ENCODE data around the gene ISX. TPM values are rescaled to one million over a fixed set of nuclear protein-coding genes. Genes with fewer than 3 reads are reported as not detected.
A peak's percentile ranks its signal among the peaks of the same experiment; 100 is the strongest.
"Not testable (repeated sequence)": the region's sequence is repeated elsewhere in the genome, so short reads cannot be mapped to it uniquely, and the experiment has no call there.

Gene ISX
- polyA plus RNA-seq (2012; ENCODE audit: missing spikeins), result 0.61 TPM

DNA sequence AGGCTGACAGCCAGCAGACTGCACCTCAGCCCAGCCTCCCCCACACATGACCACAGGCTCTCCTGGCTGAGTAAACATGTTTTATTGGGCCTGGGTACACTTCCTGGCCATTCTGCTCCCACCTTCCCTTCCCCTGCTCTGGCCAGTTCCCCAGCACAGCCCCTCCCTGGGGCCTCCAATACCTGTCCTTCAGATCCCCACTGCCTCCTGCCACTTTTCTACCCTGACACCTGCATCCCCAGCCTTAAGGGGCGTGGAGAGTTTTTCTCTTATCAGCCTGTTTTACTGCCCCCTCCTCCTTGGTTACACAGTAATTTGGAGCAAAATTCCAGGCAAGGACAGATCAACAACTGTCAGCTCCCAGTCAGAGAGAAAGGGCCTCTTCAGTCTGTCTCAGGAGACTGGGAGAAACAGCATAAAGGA lies at the start of gene ISX:
Gene ISX (plus strand): TSS at position 363 of the 423 bp plus-strand sequence. CDS start 930 bp downstream, outside the sequence.
- FAIRE-seq (no peak), DNase-seq (ENCODE audit: insufficient read length) (no peak)
- TF ChIP-seq POLR2AphosphoS5 (IDR thresholded peaks at IDR 0.05; ENCODE audit: low read depth, low read length) (no peak), TAF1 (IDR thresholded peaks at IDR 0.05; ENCODE audit: borderline replicate concordance, low read depth, low read length) (no peak), POLR2A (IDR thresholded peaks at IDR 0.05; ENCODE audit: low read depth, low read length) (no peak)

- FAIRE-seq (no peak), DNase-seq (ENCODE audit: insufficient read length) (no peak)
- TF ChIP-seq POLR2A (IDR thresholded peaks at IDR 0.05; ENCODE audit: low read depth, low read length) (no peak), POLR2AphosphoS5 (IDR thresholded peaks at IDR 0.05; ENCODE audit: low read depth, low read length) (no peak)
Observed at GRCh38 chr22:35016909-35017308, 49.0 kb upstream of the ISX start.

GRCh38 chr22:35018995-35019394 lies 47.0 kb upstream of the ISX start:
- no peak for FAIRE-seq
- no peak for DNase-seq (ENCODE audit: insufficient read length)

DNA sequence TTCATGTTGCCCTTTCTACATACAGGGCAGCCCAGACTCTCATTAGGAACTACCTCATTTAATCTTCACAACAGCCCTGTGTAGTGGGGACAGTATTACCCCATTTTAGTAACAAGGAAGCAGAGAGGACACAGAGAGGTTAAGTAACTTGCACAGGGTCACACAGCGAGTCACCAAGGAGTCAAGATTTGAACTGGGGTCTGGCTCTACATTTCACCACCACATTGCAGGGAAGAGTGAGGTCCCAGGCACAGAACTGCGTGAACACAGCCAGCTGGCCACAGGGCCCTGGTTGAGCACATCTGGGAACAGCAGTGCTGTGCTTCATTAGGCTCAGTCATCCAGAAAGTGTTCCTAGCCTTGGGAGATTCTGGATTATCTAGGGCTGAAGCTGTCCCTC lies 45.4 kb upstream of the ISX start:
- TF ChIP-seq POLR2A (IDR thresholded peaks at IDR 0.05; ENCODE audit: low read depth, low read length), result no peak
- TF ChIP-seq TAF1 (IDR thresholded peaks at IDR 0.05; ENCODE audit: borderline replicate concordance, low read depth, low read length), result no peak
- TF ChIP-seq POLR2AphosphoS5 (IDR thresholded peaks at IDR 0.05; ENCODE audit: low read depth, low read length), result no peak
- FAIRE-seq (no peak), DNase-seq (ENCODE audit: insufficient read length) (no peak)

More at GRCh38 chr22:35018995-35019394, 47.0 kb upstream of the ISX start:
- no peak for TF ChIP-seq POLR2A (IDR thresholded peaks at IDR 0.05; ENCODE audit: low read depth, low read length)
- no peak for TF ChIP-seq TAF1 (IDR thresholded peaks at IDR 0.05; ENCODE audit: borderline replicate concordance, low read depth, low read length)
- TF ChIP-seq POLR2AphosphoS5 (IDR thresholded peaks at IDR 0.05; ENCODE audit: low read depth, low read length), result no peak

- FAIRE-seq (no peak), DNase-seq (ENCODE audit: insufficient read length) (no peak)
Observed at GRCh38 chr22:35021161-35021560, 44.8 kb upstream of the ISX start.

DNA sequence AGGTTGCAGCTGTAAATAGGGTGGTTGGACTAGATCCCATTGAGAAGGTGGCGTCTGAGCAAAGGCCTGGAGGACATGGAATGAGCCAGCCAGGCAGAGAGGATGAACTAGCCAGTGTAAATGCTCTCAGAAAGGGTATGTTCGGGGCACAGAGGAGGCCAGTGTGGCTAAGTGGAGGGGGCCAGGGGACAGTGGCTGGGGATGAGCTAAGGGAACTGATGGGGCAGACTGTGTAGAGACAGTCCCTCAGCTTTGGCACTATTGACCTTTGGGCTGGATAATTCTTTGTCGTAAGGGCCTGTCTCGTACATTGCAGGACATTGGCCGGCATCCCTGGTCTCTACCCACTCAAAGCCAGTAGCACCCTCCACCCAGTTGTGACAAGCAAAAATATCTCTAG lies 43.7 kb upstream of the ISX start:
- DNase-seq (ENCODE audit: insufficient read length) (no peak), FAIRE-seq (no peak)
- TF ChIP-seq POLR2AphosphoS5 (IDR thresholded peaks at IDR 0.05; ENCODE audit: low read depth, low read length), result no peak
- TF ChIP-seq POLR2A (IDR thresholded peaks at IDR 0.05; ENCODE audit: low read depth, low read length), result no peak
- TF ChIP-seq TAF1 (IDR thresholded peaks at IDR 0.05; ENCODE audit: borderline replicate concordance, low read depth, low read length), result no peak

More at GRCh38 chr22:35021161-35021560, 44.8 kb upstream of the ISX start:
- TF ChIP-seq TAF1 (IDR thresholded peaks at IDR 0.05; ENCODE audit: borderline replicate concordance, low read depth, low read length) (no peak), POLR2AphosphoS5 (IDR thresholded peaks at IDR 0.05; ENCODE audit: low read depth, low read length) (no peak), POLR2A (IDR thresholded peaks at IDR 0.05; ENCODE audit: low read depth, low read length) (no peak)

- TF ChIP-seq POLR2A (IDR thresholded peaks at IDR 0.05; ENCODE audit: low read depth, low read length) (no peak), TAF1 (IDR thresholded peaks at IDR 0.05; ENCODE audit: borderline replicate concordance, low read depth, low read length) (no peak), POLR2AphosphoS5 (IDR thresholded peaks at IDR 0.05; ENCODE audit: low read depth, low read length) (no peak)
- DNase-seq (ENCODE audit: insufficient read length), result peak; percentile 72
- peak; percentile 88 for FAIRE-seq
Observed at GRCh38 chr22:35023692-35024363, 42.1 kb upstream of the ISX start.

DNA sequence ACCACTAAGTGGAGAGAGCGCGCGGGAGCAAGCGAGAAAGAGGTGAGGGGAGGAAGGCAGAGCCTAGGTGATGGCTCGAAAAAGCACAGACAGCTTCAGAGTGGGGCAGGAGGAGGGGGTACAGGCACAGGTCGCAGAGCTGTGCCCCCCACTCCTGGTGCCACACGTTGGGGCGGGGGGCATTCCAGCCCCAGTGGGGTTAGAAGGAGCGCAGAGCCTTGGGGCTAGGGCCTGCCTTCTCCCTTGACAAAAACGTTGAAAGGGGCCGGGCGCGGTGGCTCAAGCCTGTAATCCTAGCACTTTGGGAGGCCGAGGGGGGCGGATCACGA lies 41.6 kb upstream of the ISX start:
- peak; percentile 29 for DNase-seq (ENCODE audit: insufficient read length)
- FAIRE-seq, result no peak
- TF ChIP-seq TAF1 (IDR thresholded peaks at IDR 0.05; ENCODE audit: borderline replicate concordance, low read depth, low read length) (no peak), POLR2A (IDR thresholded peaks at IDR 0.05; ENCODE audit: low read depth, low read length) (no peak), POLR2AphosphoS5 (IDR thresholded peaks at IDR 0.05; ENCODE audit: low read depth, low read length) (no peak)

- FAIRE-seq, result not testable (repeated sequence)
Observed at GRCh38 chr22:35030112-35030511, 35.8 kb upstream of the ISX start.

GRCh38 chr22:35032571-35032970 lies 33.4 kb upstream of the ISX start:
- TF ChIP-seq POLR2A (IDR thresholded peaks at IDR 0.05; ENCODE audit: low read depth, low read length) (no peak), POLR2AphosphoS5 (IDR thresholded peaks at IDR 0.05; ENCODE audit: low read depth, low read length) (no peak), TAF1 (IDR thresholded peaks at IDR 0.05; ENCODE audit: borderline replicate concordance, low read depth, low read length) (no peak)
- no peak for FAIRE-seq
- DNase-seq (ENCODE audit: insufficient read length), result no peak

More at GRCh38 chr22:35030112-35030511, 35.8 kb upstream of the ISX start:
- DNase-seq (ENCODE audit: insufficient read length), result not testable (repeated sequence)

DNA sequence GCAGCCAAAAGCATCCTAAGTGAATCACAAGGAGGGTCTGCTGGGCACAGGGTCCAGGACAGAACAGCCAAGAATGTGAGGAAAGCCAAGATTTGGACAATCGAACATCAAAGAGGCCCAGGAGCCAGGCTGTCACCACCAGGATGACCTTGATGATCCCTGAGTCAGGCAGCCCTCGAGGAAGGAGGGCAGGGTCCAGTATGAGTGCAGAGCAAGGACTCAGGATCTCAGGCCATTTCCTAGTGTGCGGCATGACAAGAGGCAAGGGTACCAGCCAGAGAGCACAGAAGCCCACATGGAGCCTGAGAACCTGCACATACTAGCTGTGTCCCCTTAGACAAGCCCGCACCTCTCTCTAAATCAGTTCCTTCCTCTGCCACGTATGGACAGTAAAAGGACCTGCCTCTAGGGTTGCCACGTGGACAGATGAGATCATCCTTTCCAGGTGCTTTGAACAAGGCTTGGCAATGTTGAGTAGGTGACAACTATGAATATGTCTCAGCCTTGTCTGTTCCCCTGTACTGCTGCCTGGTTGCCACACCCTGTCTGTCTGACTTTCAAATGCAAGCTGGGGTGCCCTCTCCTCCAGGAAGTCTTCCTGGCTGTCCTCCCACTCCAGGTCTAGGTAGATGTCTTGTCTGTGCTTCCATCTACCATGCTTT lies 32.2 kb upstream of the ISX start:
- FAIRE-seq (no peak), DNase-seq (ENCODE audit: insufficient read length) (no peak)
- TF ChIP-seq POLR2AphosphoS5 (IDR thresholded peaks at IDR 0.05; ENCODE audit: low read depth, low read length) (no peak), TAF1 (IDR thresholded peaks at IDR 0.05; ENCODE audit: borderline replicate concordance, low read depth, low read length) (no peak), POLR2A (IDR thresholded peaks at IDR 0.05; ENCODE audit: low read depth, low read length) (no peak)

- DNase-seq (ENCODE audit: insufficient read length) (no peak), FAIRE-seq (no peak)
- TF ChIP-seq TAF1 (IDR thresholded peaks at IDR 0.05; ENCODE audit: borderline replicate concordance, low read depth, low read length) (no peak), POLR2AphosphoS5 (IDR thresholded peaks at IDR 0.05; ENCODE audit: low read depth, low read length) (no peak), POLR2A (IDR thresholded peaks at IDR 0.05; ENCODE audit: low read depth, low read length) (no peak)
Observed at GRCh38 chr22:35034963-35035362, 31.0 kb upstream of the ISX start.

All from GM12892 (cell line).